T-helper 1 cell treated with Interleukin-12 subunit alpha and Interleukin-12 subunit beta and Interleukin-4 antibody, amounts not matched to agents 30 ng/mL and 1 ng/mL, for 36 hours (primary cell): ENCODE results near the gene SEC24D. TPM values are rescaled to one million over a fixed set of nuclear protein-coding genes. Genes with fewer than 3 reads are reported as not detected.
"Not testable (repeated sequence)": the region's sequence is repeated elsewhere in the genome, so short reads cannot be mapped to it uniquely, and the experiment has no call there.

Experiments used
- intact Hi-C: fragments of 100-400 bp; cut with micrococcal nuclease; formaldehyde crosslinking; loops from one replicate; pipeline ENCODE4 v1.15.1; 2024
- total RNA-seq: library from RNA; stranded (reverse); gene quantifications from 2 replicates; pipeline ENCODE4 v1.2.3, GENCODE V29; 2022

The SEC24D gene
- 70.9 and 71.5 TPM in 2 replicates for total RNA-seq

- intact Hi-C loops = loop anchor here (1.0 to 5.0 kb wide), 13 partner anchors 15 to 792 kb away; partner anchors contain the start of genes METTL14, PDE5A and USP53
Measured at GRCh38 chr4:118835571-118836300, at the start of gene SEC24D. Gene SEC24D (minus strand): TSS chr4:118836126. CDS start chr4:118833696, 2,430 bp downstream.

- intact Hi-C loops = no loop called here
Measured at GRCh38 chr4:118884716-118885115, 48.8 kb upstream of the SEC24D start.

DNA sequence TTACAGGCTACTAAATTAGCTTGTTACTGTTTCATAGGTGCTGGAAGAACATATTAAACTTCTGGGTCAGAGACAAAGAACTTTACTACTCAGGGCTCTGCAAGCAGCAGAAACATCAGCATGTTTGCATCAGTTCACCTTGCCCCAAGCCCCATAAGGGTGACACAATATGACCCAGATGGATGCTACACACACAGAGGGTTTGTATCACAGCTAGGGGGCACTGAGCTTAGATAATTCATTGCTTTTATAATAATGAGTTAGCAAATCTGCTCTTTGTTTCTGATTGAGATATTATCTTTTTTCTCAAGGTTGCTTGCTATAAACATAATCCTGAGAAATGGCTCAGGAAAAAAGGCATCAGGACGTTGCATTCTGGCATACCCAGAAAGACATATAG, 47.9 kb upstream of the SEC24D start:
- intact Hi-C loops = no loop called here

DNA sequence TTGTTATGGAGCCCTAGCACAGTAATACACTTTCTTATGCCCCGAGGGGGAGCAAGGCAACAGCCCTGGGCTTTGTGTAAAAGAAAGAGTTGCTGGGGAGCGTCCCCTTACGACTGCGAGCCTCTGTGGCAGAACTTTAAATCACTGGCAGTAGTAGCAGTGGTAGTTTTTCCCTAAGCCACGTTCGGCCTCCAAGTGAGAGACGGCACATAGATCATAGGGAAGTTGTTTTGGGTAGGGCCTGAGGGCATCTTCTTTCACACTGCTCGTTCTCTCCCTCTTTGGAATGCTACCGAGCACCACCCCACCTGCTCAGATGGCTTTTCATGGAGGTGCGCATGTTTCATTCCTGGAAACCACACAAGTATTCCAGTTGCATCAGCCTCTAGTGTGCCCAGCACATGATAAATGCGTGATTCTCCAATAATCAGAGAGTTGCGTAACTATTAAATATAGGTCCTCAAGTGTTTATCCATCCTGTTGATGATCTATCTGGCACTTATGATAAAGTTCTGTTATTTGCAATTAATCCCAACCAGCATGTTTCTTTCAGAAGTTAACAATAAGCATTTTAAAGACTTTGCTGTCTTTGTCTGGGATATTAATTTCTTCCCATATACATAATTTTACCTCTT, 45.7 kb upstream of the SEC24D start:
- intact Hi-C loops = no loop called here

DNA sequence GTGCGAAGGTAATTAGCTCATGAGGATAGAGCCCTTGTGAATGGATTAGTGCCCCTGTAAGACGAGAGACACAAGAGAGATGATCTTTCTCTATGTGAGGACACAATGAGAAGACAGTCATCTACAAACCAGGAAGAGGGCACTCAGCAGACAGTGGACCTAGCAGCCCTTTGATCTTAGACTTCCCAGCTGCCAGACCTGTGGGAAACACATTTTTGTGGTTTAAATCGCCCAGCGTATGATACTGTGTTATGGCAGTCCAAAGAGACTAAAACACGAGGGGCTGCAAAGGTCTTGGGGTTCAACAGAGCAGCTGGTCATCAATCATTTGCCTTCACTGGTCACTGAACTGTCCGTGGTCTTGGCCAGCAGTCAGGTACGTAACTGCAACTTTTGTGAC, 43.5 kb upstream of the SEC24D start:
- intact Hi-C loops = no loop called here

DNA sequence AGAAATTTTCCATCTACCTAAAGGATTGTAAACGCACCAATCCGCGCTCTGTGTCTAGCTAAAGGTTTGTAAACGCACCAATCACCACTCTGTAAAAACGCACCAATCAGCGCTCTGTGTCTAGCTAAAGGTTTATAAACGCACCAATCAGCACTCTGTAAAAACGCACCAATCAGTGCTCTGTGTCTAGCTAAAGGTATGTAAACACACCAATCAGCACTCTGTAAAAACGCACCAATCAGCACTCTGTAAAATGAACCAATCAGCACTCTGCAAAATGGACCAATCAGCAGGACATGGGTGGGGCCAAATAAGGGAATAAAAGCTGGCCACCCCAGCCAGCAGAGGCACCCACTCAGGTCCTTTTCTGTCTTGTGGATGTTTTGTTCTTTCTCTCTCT, 42.6 kb upstream of the SEC24D start:
- intact Hi-C loops = not testable (repeated sequence)

- intact Hi-C loops = no loop called here
Measured at GRCh38 chr4:118877797-118878196, 41.9 kb upstream of the SEC24D start.

- intact Hi-C loops = no loop called here
Measured at GRCh38 chr4:118872181-118872580, 36.3 kb upstream of the SEC24D start.

- intact Hi-C loops = no loop called here
Measured at GRCh38 chr4:118869808-118870342, 33.9 kb upstream of the SEC24D start.

DNA sequence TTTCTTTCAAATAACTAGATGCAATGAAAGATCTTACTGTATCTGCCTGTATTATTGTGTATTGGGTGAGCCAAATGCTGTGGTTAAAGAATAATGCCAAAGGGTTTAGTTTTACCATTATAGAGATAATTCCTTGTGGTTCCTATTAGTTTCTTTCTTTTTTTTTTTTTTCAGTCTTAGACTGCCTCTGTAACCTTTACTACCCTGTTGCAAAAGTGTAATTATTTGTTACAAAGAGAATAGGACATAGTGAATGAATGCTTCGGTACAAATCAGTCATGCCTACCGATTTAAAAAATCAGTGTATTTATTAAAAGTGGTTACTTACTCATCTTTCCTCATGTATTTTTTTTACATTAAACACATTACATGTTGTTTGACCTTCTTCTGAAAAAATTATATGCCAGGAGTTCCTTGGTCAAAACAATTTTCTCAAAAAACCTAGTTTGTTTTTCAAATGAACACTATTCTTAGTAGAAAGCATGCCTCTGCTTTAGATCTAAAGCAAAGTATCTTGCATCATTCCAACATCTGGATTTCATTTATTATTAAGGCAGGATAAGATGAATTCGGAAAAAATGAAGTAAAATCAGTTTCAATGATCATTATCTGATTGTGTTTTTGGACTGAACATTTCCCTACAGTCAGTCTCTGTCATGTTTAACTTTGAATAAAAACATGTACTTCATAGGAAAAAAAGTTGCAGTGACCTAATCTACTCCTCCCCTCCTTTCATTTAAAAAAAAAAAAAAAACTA, 31.6 kb upstream of the SEC24D start:
- intact Hi-C loops = no loop called here

DNA sequence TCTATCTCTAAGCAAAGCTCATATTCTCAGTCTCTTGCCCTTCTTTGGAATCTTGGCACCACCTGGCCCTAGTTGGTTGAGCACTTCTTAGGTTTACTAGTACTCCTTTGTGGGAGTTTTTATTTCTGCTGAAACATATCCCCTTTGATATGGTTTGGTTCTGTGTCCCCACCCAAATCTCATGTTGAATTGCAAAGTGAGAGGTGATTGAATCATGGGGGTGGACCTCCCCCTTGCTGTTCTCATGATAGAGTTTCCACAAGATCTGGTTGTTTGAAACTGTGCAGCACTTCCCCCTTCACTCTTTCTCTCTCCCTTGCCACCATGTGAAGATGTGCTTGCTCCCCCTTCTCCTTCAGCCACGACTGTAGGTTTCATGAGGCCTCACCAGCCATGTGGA, 30.5 kb upstream of the SEC24D start:
- intact Hi-C loops = no loop called here

DNA sequence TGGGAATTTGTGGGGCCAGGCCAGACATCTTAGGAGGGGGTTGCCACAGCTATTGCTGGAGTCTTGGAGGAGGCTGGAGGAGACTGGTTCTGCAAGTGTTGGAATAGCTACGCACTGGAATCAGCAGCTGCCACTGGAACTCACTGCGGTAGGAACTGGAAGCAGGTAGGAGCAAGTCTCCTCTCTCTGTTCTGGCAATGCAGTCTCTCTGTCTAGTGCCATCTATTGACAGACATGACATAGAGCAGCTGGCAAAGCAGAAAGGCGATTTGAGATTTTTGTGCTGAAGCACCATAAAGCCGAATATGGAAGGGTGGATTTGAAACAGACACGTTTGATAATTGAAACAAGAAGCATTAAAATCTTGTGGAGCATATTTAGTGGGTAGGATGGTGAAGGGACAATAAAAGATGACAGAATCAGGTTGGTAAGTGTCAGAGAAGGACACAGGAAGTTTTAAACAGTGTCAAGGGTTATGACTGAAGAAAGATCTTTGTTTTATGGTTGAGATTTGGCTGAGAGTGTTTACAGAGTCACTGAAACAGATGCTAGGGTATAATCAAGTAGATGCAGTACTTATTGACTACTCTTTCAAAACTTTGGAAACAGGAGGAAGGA, 29.3 kb upstream of the SEC24D start:
- intact Hi-C loops = loop anchor here (1.0 kb wide), 3 partner anchors 15 to 93 kb away; no protein-coding TSS in a partner anchor

DNA sequence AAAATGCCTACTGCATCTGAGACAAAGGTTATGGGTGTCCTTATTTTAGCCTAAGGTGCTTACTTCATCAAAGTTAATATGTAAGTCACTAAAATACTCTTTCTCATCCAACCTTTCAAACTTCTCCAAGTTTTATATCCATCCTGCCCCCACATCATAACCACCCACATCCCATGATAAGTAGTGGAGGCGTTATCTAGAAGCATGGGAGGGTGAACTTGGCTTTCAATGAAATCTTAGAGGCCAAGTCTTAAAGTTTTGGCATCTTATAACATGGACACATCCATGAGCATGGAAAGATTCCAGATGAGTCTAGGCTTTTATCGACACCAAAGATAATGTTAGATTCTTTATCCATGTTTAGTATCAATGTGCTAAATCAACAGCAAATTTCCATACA, 22.9 kb upstream of the SEC24D start:
- intact Hi-C loops = no loop called here

DNA sequence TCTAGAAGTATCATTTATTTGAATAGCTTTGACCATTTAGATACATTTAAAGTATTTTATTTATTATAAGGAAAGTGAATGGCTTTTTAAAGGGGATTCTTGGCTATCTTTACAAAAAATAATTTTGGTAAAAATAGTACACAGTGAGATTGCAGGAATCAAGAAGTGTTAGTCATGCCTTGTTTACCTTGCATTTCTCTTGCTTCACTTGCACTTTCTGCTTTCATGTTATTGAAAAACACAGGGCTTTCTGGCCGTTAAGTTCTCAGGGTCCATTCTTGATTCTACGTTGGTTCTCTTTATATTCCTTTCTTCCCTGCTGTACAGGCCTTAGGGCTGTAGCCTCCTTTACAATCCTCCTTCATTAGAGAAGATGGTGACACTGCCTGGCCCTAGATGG, 21.8 kb upstream of the SEC24D start:
- intact Hi-C loops = no loop called here

- intact Hi-C loops = loop anchor here (1.0 to 5.0 kb wide), 8 partner anchors 14 to 777 kb away; partner anchors contain the start of genes METTL14, PDE5A, SEC24D and USP53
Measured at GRCh38 chr4:118850488-118851173, 14.7 kb upstream of the SEC24D start.

GRCh38 chr4:118849867-118850487, 14.1 kb upstream of the SEC24D start:
- intact Hi-C loops = loop anchor here (1.0 to 5.0 kb wide), 8 partner anchors 14 to 777 kb away; partner anchors contain the start of genes METTL14, PDE5A, SEC24D and USP53

- intact Hi-C loops = no loop called here
Measured at GRCh38 chr4:118848901-118849300, 13.0 kb upstream of the SEC24D start.

- intact Hi-C loops = no loop called here
Measured at GRCh38 chr4:118848242-118848641, 12.3 kb upstream of the SEC24D start.

- intact Hi-C loops = no loop called here
Measured at GRCh38 chr4:118846979-118847378, 11.1 kb upstream of the SEC24D start.

DNA sequence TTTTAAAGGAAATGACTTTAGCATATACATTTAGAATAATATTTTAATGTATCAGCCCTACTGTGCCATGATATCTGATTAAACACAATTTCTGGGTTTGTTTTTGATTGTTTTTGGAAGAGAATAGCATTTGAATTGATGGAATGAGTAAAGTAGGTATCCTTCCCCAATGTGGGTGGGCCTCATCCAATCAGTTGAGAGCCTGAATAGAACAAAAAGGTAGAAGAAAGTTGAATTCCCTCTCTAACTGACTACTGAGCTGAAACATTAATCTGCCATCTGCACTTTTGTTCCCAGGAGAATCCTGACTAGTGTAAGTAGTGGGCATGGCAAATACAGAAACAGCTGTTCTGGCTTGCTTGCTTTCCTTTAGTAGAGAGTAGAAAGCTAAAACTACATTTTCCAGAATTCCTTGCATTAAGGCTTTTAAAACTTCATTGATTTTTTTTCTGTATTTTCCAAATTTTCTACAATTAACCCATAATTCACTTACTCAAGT, 9.7 kb upstream of the SEC24D start:
- intact Hi-C loops = no loop called here
